ENCODE data around the gene PAX2.

PAX2 gene

GRCh38 chr10:100806356-100806645 is 60.9 kb downstream of the PAX2 start:
- TF ChIP-seq CTCF (IDR thresholded peaks at IDR 0.05; ENCODE audit: low read depth, low read length), result no peak
- DNase-seq (ENCODE audit: low read depth, low spot score), result no peak
- in situ Hi-C loops (cut with HindIII; ENCODE audit: low sequenced_read_pairs), result no loop called here
- no peak overlapping the region for H3K4me3 ChIP-seq (ENCODE audit: low read depth, low read length)

GRCh38 chr10:100807241-100807951 is 62.0 kb downstream of the PAX2 start:
- H3K4me3 ChIP-seq (ENCODE audit: low read depth, low read length), result no peak overlapping the region
- TF ChIP-seq CTCF (IDR thresholded peaks at IDR 0.05; ENCODE audit: low read depth, low read length), result no peak
- DNase-seq (ENCODE audit: low read depth, low spot score), result no peak
- in situ Hi-C loops (cut with HindIII; ENCODE audit: low sequenced_read_pairs), result no loop called here

- no peak for TF ChIP-seq CTCF (IDR thresholded peaks at IDR 0.05; ENCODE audit: low read depth, low read length)
- H3K4me3 ChIP-seq (ENCODE audit: low read depth, low read length), result no peak overlapping the region
- in situ Hi-C loops (cut with HindIII; ENCODE audit: low sequenced_read_pairs), result no loop called here
- DNase-seq (ENCODE audit: low read depth, low spot score), result no peak
Observed at GRCh38 chr10:100808876-100809275, 63.5 kb downstream of the PAX2 start.

DNA sequence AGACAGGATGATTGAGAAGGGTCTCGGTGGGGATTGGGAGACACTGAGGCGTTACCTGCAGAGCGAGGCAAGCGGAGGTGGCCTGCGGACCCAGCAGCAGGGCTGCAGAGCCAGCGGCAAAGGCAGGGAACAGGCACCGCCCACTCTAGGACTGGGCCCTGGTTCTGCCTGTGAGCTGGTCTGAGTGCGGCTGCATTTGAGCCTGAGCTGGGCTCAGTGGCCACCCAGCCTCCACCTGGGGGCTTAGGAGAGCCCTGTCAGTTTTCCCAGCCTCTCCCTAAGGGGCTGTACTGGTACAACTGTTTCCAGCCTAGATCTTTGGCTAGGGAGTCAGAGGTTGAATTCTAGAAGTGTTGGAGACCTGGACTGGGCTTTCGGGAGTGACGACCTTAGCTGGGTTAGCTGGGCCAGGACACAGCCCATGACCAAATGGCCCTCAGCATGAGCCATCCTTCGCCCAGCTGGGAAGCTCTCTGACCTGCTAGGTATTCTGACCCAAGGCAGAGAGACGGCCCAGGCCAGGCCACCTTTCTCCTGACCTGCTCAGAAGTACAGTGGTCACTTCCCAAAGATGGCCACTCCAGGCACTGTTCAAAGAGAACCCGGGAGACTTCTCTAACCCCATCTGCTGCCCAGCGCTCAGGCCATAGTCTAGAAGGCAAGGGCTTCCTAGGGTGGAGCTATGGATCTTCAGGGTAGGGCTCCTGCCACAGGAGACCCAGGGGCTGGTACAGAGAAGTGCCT is 64.9 kb downstream of the PAX2 start:
- no peak overlapping the region for H3K4me3 ChIP-seq (ENCODE audit: low read depth, low read length)
- no peak for TF ChIP-seq CTCF (IDR thresholded peaks at IDR 0.05; ENCODE audit: low read depth, low read length)
- no peak for DNase-seq (ENCODE audit: low read depth, low spot score)
- in situ Hi-C loops (cut with HindIII; ENCODE audit: low sequenced_read_pairs), result no loop called here

GRCh38 chr10:100810835-100811116 is 65.4 kb downstream of the PAX2 start:
- in situ Hi-C loops (cut with HindIII; ENCODE audit: low sequenced_read_pairs), result no loop called here
- no peak overlapping the region for H3K4me3 ChIP-seq (ENCODE audit: low read depth, low read length)
- no peak for TF ChIP-seq CTCF (IDR thresholded peaks at IDR 0.05; ENCODE audit: low read depth, low read length)
- no peak for DNase-seq (ENCODE audit: low read depth, low spot score)

DNA sequence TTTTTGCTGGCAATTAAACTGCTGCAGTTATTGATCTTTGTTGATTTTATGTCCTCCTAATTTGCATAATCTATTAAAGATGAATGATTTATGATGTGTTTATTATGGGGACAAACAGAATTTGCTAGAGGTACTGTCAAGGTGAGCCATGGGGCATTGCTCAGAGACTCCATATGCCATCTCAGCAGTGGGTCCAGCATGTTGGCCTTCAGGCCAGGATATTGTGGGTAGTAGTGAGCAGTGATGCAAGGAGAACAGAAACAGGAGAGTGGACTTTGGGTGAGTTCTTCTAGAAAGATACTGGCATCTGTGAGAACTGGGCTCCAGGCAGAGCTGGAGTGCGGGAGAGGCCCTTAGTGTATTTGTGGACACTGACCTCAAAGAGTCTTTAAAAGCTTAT is 65.9 kb downstream of the PAX2 start:
- no peak for DNase-seq (ENCODE audit: low read depth, low spot score)
- in situ Hi-C loops (cut with HindIII; ENCODE audit: low sequenced_read_pairs), result no loop called here
- TF ChIP-seq CTCF (IDR thresholded peaks at IDR 0.05; ENCODE audit: low read depth, low read length), result no peak
- H3K4me3 ChIP-seq (ENCODE audit: low read depth, low read length), result no peak overlapping the region

Measured in astrocyte of the spinal cord (primary cell).